ENCODE measurements around the gene STK32C. TPM values are rescaled to one million over a fixed set of nuclear protein-coding genes. Genes with fewer than 3 reads are reported as not detected.
"Not testable (repeated sequence)": the region's sequence is repeated elsewhere in the genome, so short reads cannot be mapped to it uniquely, and the experiment has no call there.

STK32C gene
- total and polyA plus RNA-seq, 2 experiments from 2014 or later: 8.8 to 9.8 TPM

GRCh38 chr10:132354356-132355094, 46.8 kb upstream of the STK32C start:
- no peaks in the 10 kb centered on the region for H3K9me2 ChIP-seq (ENCODE audit: insufficient read depth)
- H3K27ac ChIP-seq: no peak overlapping the region
- H2AFZ ChIP-seq: no peak overlapping the region
- DNase-seq: no peak
- no peak overlapping the region for H3K9ac ChIP-seq
- in situ Hi-C loops (cut with MboI): no loop called here
- TF ChIP-seq EZH2 (IDR thresholded peaks at IDR 0.05; ENCODE audit: insufficient read depth, poor library complexity, severe bottlenecking) (no peak), EZH2phosphoT487 (IDR thresholded peaks at IDR 0.05; ENCODE audit: insufficient read depth, low read depth) (no peak)
- no peaks in the 10 kb centered on the region for H3K4me1 ChIP-seq (ENCODE audit: insufficient read depth)
- H3K36me3 ChIP-seq (ENCODE audit: low read depth): no peaks in the 10 kb centered on the region
- no peaks in the 10 kb centered on the region for H4K20me1 ChIP-seq (ENCODE audit: insufficient read depth)
- H3K79me2 ChIP-seq (ENCODE audit: insufficient read depth): no peaks in the 10 kb centered on the region
- no peak overlapping the region for H3K4me2 ChIP-seq (ENCODE audit: unreplicated experiment)
- no peaks in the 10 kb centered on the region for H3K9me3 ChIP-seq (ENCODE audit: low read depth)
- no peaks in the 10 kb centered on the region for H3K27me3 ChIP-seq (replicated peaks; ENCODE audit: insufficient read depth)
- 76 to 77% methylated on average over 30 to 32 of the region's 32 CpGs for WGBS, 2 experiments (ENCODE audit: low coverage in 1 of 2, low lambda C conversion rate in 2 of 2, missing lambda C conversion rate in 2 of 2)
- no peaks in the 10 kb centered on the region for H3F3A ChIP-seq (ENCODE audit: insufficient read depth)
- H3K4me3 ChIP-seq: no peak overlapping the region

GRCh38 chr10:132353456-132354355, 46.0 kb upstream of the STK32C start:
- H3K79me2 ChIP-seq (ENCODE audit: insufficient read depth): no peaks in the 10 kb centered on the region
- no peak overlapping the region for H3K4me2 ChIP-seq (ENCODE audit: unreplicated experiment)
- 89 to 91% methylated on average over 13 to 18 of the region's 20 CpGs for WGBS, 2 experiments (ENCODE audit: low coverage in 1 of 2, low lambda C conversion rate in 2 of 2, missing lambda C conversion rate in 2 of 2)
- no peaks in the 10 kb centered on the region for H3K9me2 ChIP-seq (ENCODE audit: insufficient read depth)
- no peaks in the 10 kb centered on the region for H3K27me3 ChIP-seq (replicated peaks; ENCODE audit: insufficient read depth)
- in situ Hi-C loops (cut with MboI): no loop called here
- no peaks in the 10 kb centered on the region for H3F3A ChIP-seq (ENCODE audit: insufficient read depth)
- TF ChIP-seq EZH2phosphoT487 (IDR thresholded peaks at IDR 0.05; ENCODE audit: insufficient read depth, low read depth) (no peak), EZH2 (IDR thresholded peaks at IDR 0.05; ENCODE audit: insufficient read depth, poor library complexity, severe bottlenecking) (no peak)
- no peak overlapping the region for H3K9ac ChIP-seq
- H4K20me1 ChIP-seq (ENCODE audit: insufficient read depth): no peaks in the 10 kb centered on the region
- no peak for DNase-seq
- no peaks in the 10 kb centered on the region for H3K36me3 ChIP-seq (ENCODE audit: low read depth)
- H3K4me1 ChIP-seq (ENCODE audit: insufficient read depth): no peaks in the 10 kb centered on the region
- no peak overlapping the region for H3K4me3 ChIP-seq
- no peak overlapping the region for H3K27ac ChIP-seq
- H2AFZ ChIP-seq: no peak overlapping the region
- H3K9me3 ChIP-seq (ENCODE audit: low read depth): no peaks in the 10 kb centered on the region

DNA sequence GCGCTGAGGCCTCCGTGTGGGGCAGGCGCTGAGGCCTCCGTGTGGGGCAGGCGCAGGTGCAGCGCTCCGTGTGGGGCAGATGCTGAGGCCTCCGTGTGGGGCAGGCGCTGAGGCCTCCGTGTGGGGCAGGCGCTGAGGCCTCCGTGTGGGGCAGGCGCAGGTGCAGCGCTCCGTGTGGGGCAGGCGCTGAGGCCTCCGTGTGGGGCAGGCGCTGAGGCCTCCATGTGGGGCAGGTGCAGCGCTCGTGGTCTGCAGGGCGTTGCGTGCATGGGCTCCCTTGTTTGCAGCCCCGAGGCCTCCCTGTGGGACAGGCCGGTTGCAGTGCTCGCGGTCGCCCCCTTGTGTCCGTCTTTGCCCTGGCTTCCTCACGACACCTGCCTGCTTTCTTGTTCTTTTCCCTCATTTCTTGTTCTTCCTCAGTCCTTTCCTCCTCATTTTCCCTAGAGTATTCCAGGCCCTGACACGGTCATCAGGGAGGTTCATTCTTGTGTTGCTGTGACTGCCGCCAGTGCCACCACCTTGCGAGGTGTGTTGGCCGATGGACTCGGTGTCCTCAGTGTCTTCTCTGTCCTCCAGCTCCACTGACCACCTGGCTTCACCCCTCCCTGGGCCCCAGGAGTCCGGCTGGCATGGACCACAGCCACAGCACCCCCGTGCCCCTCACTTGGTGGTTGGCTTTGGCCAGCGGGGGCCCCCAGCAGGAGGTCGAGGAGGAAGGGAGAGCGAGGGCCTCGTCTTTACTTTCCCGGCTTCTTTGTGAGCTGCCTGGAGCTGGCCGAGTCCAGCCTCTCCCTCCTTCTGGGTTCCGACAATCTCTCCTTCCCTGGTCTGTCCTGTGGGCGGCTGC, 44.9 kb upstream of the STK32C start:
- H3K9me3 ChIP-seq (ENCODE audit: low read depth); H3K27ac ChIP-seq; H3K4me3 ChIP-seq; H3K4me1 ChIP-seq (ENCODE audit: insufficient read depth); H2AFZ ChIP-seq; H3K27me3 ChIP-seq (replicated peaks; ENCODE audit: insufficient read depth); H4K20me1 ChIP-seq (ENCODE audit: insufficient read depth); H3F3A ChIP-seq (ENCODE audit: insufficient read depth); H3K79me2 ChIP-seq (ENCODE audit: insufficient read depth); H3K9ac ChIP-seq; H3K36me3 ChIP-seq (ENCODE audit: low read depth); H3K9me2 ChIP-seq (ENCODE audit: insufficient read depth); in situ Hi-C loops (cut with MboI); H3K4me2 ChIP-seq (ENCODE audit: unreplicated experiment): not testable (repeated sequence)
- DNase-seq: peak; percentile 66
- WGBS, 2 experiments (ENCODE audit: low coverage in 1 of 2, low lambda C conversion rate in 2 of 2, missing lambda C conversion rate in 2 of 2): 52 to 55% methylated on average over 20 to 40 of the region's 44 CpGs

DNA sequence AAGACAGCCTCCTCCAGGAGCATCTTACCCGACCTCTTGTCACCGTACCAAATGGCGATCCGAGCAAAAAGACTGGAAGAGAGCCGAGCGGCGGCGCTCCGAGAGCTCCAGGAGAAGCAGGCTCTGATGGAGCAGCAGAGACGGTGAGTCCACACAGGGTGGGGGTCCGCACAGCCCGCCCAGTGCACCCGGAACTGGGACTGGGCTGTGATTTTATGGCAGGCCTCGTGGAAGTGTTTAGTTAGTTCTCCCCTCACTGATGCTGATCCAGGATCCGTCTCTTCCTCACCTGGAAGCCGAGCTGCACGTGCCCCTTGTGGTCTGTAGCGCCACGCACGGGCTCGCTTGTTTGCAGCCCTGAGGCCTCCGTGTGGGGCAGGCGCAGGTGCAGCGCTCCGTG, 43.9 kb upstream of the STK32C start:
- in situ Hi-C loops (cut with MboI): no loop called here
- Histone ChIP-seq H3K9me2 (ENCODE audit: insufficient read depth) (no peaks in the 10 kb centered on the region), H4K20me1 (ENCODE audit: insufficient read depth) (no peaks in the 10 kb centered on the region), H3K4me3 (no peak overlapping the region), H3K79me2 (ENCODE audit: insufficient read depth) (no peaks in the 10 kb centered on the region), H3K4me2 (ENCODE audit: unreplicated experiment) (no peak overlapping the region), H3K27ac (no peak overlapping the region), H3K9me3 (ENCODE audit: low read depth) (no peaks in the 10 kb centered on the region), H2AFZ (no peak overlapping the region), H3K36me3 (ENCODE audit: low read depth) (no peaks in the 10 kb centered on the region), H3F3A (ENCODE audit: insufficient read depth) (no peaks in the 10 kb centered on the region), H3K27me3 (replicated peaks; ENCODE audit: insufficient read depth) (no peaks in the 10 kb centered on the region), H3K4me1 (ENCODE audit: insufficient read depth) (no peaks in the 10 kb centered on the region), H3K9ac (no peak overlapping the region)
- no peak for DNase-seq
- 84 to 89% methylated on average over 21 to 25 of the region's 25 CpGs for WGBS, 2 experiments (ENCODE audit: low coverage in 1 of 2, low lambda C conversion rate in 2 of 2, missing lambda C conversion rate in 2 of 2)
- TF ChIP-seq EZH2phosphoT487 (IDR thresholded peaks at IDR 0.05; ENCODE audit: insufficient read depth, low read depth) (no peak), EZH2 (IDR thresholded peaks at IDR 0.05; ENCODE audit: insufficient read depth, poor library complexity, severe bottlenecking) (no peak)

Data from GM23248 (cell line).